ENCODE results near the gene TAF11L4.
"Not testable (repeated sequence)": the region's sequence is repeated elsewhere in the genome, so short reads cannot be mapped to it uniquely, and the experiment has no call there.

DNA sequence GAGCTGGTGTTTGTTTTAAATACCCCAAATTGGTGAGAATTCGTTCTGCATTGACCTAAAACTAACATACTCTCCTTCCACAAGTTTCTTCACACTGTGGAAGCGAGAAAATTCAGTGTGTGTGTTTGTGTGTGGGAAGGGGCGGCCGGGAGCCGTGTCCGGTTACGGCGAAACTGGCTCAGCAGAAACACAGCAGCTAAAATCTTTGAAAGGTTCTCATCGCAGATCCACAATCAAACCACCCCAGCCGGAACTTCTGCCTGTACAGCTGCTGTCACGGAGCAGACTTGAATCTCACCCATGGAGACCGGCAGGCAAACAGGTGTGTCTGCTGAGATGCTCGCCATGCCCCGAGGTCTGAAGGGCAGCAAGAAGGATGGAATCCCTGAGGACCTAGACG lies 3.5 kb upstream of the TAF11L4 start, which contains the start of gene TAF11L3:
- TF ChIP-seq, protein P1, sequence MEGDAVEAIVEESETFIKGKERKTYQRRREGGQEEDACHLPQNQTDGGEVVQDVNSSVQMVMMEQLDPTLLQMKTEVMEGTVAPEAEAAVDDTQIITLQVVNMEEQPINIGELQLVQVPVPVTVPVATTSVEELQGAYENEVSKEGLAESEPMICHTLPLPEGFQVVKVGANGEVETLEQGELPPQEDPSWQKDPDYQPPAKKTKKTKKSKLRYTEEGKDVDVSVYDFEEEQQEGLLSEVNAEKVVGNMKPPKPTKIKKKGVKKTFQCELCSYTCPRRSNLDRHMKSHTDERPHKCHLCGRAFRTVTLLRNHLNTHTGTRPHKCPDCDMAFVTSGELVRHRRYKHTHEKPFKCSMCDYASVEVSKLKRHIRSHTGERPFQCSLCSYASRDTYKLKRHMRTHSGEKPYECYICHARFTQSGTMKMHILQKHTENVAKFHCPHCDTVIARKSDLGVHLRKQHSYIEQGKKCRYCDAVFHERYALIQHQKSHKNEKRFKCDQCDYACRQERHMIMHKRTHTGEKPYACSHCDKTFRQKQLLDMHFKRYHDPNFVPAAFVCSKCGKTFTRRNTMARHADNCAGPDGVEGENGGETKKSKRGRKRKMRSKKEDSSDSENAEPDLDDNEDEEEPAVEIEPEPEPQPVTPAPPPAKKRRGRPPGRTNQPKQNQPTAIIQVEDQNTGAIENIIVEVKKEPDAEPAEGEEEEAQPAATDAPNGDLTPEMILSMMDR (IDR thresholded peaks at IDR 0.05; ENCODE audit: low read depth, low read length, poor library complexity, severe bottlenecking): not testable (repeated sequence)
- TF ChIP-seq EZH2phosphoT487 (IDR thresholded peaks at IDR 0.05; ENCODE audit: borderline replicate concordance, low read length): not testable (repeated sequence)
